ENCODE data around the gene ITPRIP. TPM values are rescaled to one million over a fixed set of nuclear protein-coding genes. Genes with fewer than 3 reads are reported as not detected.

Gene ITPRIP
- total RNA-seq, 1 donor from 2014 or later = 14.5 TPM

DNA sequence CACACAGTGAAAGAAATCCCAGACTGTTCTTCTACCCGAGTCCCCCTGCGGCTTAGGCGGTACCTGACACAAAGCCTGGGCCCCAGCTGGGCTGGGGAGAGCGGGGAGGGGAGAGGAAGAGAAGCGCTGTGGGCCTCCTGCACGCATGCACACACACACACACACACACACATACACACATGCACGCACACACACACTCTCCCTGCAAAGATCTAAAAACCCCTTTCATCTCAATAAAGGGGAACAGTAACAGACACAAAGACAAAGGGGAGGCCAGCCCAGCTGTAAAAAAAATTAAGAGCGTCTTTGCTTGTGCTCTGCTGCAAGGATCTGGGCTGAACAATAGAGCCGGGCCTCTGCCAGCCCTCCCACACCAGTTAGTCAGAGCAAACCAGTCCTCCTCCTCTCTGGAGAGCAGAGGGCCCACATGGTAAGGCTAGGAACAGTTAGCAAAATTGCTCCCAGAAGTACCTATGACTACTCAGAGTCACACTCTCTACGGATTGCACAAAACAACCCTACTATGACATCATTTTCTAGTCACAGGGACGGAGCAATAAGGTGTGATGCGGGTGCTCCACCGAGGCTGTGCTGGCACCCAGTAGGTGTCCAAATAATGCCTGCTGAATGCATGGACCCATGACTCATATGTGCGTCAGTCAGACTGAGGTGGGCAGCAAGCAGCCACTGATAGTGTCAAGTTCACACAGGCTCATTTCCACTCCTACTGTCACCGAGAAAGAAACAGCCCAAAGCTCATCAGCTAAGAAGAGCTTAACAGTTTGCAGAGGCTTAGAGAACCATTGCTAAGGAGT lies 9.2 kb downstream of the ITPRIP start:
- no peak for DNase-seq (ENCODE audit: low spot score)
- H3K36me3 Mint-ChIP-seq (ENCODE audit: low read depth) = no peaks in the 10 kb centered on the region
- TF ChIP-seq, protein P1, sequence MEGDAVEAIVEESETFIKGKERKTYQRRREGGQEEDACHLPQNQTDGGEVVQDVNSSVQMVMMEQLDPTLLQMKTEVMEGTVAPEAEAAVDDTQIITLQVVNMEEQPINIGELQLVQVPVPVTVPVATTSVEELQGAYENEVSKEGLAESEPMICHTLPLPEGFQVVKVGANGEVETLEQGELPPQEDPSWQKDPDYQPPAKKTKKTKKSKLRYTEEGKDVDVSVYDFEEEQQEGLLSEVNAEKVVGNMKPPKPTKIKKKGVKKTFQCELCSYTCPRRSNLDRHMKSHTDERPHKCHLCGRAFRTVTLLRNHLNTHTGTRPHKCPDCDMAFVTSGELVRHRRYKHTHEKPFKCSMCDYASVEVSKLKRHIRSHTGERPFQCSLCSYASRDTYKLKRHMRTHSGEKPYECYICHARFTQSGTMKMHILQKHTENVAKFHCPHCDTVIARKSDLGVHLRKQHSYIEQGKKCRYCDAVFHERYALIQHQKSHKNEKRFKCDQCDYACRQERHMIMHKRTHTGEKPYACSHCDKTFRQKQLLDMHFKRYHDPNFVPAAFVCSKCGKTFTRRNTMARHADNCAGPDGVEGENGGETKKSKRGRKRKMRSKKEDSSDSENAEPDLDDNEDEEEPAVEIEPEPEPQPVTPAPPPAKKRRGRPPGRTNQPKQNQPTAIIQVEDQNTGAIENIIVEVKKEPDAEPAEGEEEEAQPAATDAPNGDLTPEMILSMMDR (IDR thresholded peaks at IDR 0.05) = no peak
- no peaks in the 10 kb centered on the region for H3K27me3 Mint-ChIP-seq (ENCODE audit: low read depth)
- H3K27ac Mint-ChIP-seq (ENCODE audit: unreplicated experiment) = peak overlapping the region; percentile 97
- peak overlapping the region; percentile 50 for H3K4me3 Mint-ChIP-seq (ENCODE audit: unreplicated experiment)
- peaks cover 83% of the 10 kb centered on the region for H3K4me1 Mint-ChIP-seq (ENCODE audit: low read depth)
- no peaks in the 10 kb centered on the region for H3K9me3 Mint-ChIP-seq (ENCODE audit: low read depth)

DNA sequence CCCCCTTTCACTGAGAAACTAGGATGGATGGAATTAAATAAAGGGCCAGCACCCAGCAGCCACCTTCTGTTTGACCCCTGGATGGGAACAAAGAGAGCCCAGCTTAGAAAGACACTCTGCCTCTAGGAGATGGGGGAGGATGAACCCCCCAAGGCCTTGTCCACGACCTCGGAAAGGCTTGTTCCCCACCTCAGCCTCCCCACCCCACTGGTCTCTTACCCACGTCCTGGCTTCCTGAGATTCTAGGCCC lies 9.7 kb downstream of the ITPRIP start:
- no peak for DNase-seq (ENCODE audit: low spot score)
- no peaks in the 10 kb centered on the region for H3K27me3 Mint-ChIP-seq (ENCODE audit: low read depth)
- peak overlapping the region; percentile 50 for H3K4me3 Mint-ChIP-seq (ENCODE audit: unreplicated experiment)
- peaks cover 82% of the 10 kb centered on the region for H3K4me1 Mint-ChIP-seq (ENCODE audit: low read depth)
- TF ChIP-seq, protein P1 (IDR thresholded peaks at IDR 0.05) = no peak
- H3K27ac Mint-ChIP-seq (ENCODE audit: unreplicated experiment) = peak overlapping the region; percentile 97
- no peaks in the 10 kb centered on the region for H3K9me3 Mint-ChIP-seq (ENCODE audit: low read depth)
- H3K36me3 Mint-ChIP-seq (ENCODE audit: low read depth) = no peaks in the 10 kb centered on the region

DNA sequence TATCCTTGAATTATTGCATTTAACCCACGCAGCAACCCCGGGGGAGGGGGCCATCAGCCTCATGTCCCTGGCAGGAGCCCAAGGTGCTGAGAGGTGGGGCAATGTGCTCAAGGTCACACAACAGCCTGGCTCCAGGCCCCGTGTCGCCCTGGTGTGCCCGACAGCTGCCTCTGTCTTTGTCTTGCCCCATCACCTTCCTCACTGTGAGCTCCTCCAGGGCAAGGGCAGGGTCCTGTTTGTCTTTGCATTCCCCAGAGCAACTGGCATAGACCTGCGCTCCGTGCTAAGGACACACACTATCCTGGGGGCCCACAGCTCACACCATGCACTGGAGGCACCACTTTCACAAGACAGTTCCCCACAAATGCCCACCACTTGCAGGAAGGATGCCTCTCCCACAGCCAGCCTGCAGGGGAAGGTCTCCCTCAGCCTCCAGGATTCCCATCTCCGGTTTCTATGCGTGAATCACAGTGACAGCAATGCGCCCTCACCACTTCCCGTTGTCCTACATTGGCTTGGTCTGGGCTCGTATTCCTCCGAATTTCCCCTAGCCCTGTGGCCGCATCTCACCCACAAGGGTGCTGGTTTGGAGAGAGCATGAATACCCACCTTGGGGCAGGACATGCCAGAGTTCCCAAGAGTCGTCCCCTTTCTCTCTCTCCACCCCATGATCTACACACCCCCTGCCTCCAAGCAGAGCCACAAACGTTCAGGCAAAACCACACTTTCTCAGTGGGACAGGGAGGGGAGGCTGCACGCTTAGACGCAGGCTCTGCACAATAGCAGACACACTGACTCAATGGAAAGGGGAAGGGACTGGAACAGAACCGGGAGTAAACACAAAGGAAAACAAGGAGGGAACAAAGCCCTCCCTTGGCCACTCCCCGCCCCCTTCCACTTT lies 10.3 kb downstream of the ITPRIP start:
- Mint-ChIP-seq H3K36me3 (ENCODE audit: low read depth) (no peaks in the 10 kb centered on the region), H3K4me3 (ENCODE audit: unreplicated experiment) (peak overlapping the region; percentile 50), H3K27ac (ENCODE audit: unreplicated experiment) (peak overlapping the region; percentile 97), H3K27me3 (ENCODE audit: low read depth) (no peaks in the 10 kb centered on the region), H3K9me3 (ENCODE audit: low read depth) (no peaks in the 10 kb centered on the region), H3K4me1 (ENCODE audit: low read depth) (peaks cover 77% of the 10 kb centered on the region)
- DNase-seq (ENCODE audit: low spot score) = no peak
- TF ChIP-seq, protein P1 (IDR thresholded peaks at IDR 0.05) = peak; percentile 45

DNA sequence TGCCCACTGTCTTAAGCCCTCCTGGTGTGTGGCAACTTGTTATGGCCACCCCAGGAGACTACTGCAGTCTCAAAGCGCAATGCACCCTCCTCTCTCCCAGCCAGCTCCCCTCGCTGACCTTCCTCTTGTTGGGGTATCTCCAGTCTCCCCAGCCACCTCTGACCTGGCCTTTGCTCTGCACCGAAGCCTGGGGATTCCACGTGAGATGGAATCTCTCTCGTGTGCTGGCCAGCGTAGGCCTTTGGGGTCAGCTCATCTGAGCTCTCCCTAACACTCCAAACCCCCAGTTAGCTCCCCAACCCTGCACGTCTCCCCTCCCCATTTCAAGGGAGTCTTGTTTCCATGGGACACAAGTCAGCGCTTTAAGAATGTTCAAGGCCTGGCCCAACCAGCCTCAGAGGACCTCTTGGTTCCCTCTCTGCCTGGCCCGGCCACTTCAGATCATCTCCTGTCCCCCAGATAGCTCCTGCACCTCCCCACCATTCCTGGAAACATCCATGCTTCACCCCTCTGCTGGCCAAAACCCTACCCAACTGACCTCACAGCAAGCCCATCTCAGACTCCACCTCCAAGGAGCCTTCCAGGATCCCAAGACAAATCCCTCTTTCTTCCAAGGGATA lies 11.2 kb downstream of the ITPRIP start:
- H3K4me1 Mint-ChIP-seq (ENCODE audit: low read depth) = peaks cover 70% of the 10 kb centered on the region
- no peaks in the 10 kb centered on the region for H3K9me3 Mint-ChIP-seq (ENCODE audit: low read depth)
- peak overlapping the region; percentile 76 for H3K27ac Mint-ChIP-seq (ENCODE audit: unreplicated experiment)
- H3K4me3 Mint-ChIP-seq (ENCODE audit: unreplicated experiment) = no peak overlapping the region
- TF ChIP-seq, protein P1 (IDR thresholded peaks at IDR 0.05) = no peak
- no peaks in the 10 kb centered on the region for H3K36me3 Mint-ChIP-seq (ENCODE audit: low read depth)
- DNase-seq (ENCODE audit: low spot score) = no peak
- H3K27me3 Mint-ChIP-seq (ENCODE audit: low read depth) = no peaks in the 10 kb centered on the region

Data from chondrocyte (in vitro differentiated cells).